A549 (cell line): ENCODE data around the gene MUC4.
"Not testable (repeated sequence)": the region's sequence is repeated elsewhere in the genome, so short reads cannot be mapped to it uniquely, and the experiment has no call there.

ENCODE experiments used
- BCL3 ChIP-seq: fragments of >200 bp; sonication (Bioruptor Twin); formaldehyde crosslinking; IDR thresholded peaks from 3 replicates; pipeline ENCODE4 v1.6.1; 2016
- CBX2 ChIP-seq: fragments of 200-600 bp; sonication (generic); IDR thresholded peaks from 2 replicates; pipeline ENCODE4 v1.6.1; 2016; ENCODE audit warnings: low read depth, mild to moderate bottlenecking, borderline replicate concordance
- CEBPB ChIP-seq, 2 experiments: fragments of >200 bp in 1 of 2; sonication (Bioruptor Twin) in 1 of 2; formaldehyde crosslinking in 1 of 2; IDR thresholded peaks; 2 replicates each; pipeline ENCODE4 v1.6.1; 2012 to 2016
- CHD2 ChIP-seq: fragments of 150-350 bp; IDR thresholded peaks from 2 replicates; pipeline ENCODE4 v1.6.1; 2014; ENCODE audit warnings: low read length; ENCODE audit not compliant: partially characterized antibody
- CTCF ChIP-seq: fragments of >200 bp; sonication (Bioruptor Twin); formaldehyde crosslinking; IDR thresholded peaks from 3 replicates; pipeline ENCODE4 v1.5.1; 2016
- EP300 ChIP-seq, 2 experiments: fragments of >200 bp; sonication (Bioruptor Twin); formaldehyde crosslinking; IDR thresholded peaks; 2 replicates in 1 of 2; 3 replicates in 1 of 2; pipeline ENCODE4 v1.6.1; 2016 to 2017
- FOXS1 ChIP-seq: fragments of 250-450 bp; sonication (Bioruptor Pico); IDR thresholded peaks from 2 replicates; pipeline ENCODE4 v1.5.0; 2020; ENCODE audit warnings: mild to moderate bottlenecking, moderate library complexity
- HMGXB4 ChIP-seq: fragments of 250-450 bp; sonication (Bioruptor Pico); IDR thresholded peaks from 2 replicates; pipeline ENCODE4 v1.5.0; 2021; ENCODE audit warnings: mild to moderate bottlenecking, moderate library complexity, borderline replicate concordance
- POLR2A ChIP-seq: IDR thresholded peaks from 2 replicates; pipeline ENCODE4 v1.6.1; 2012; ENCODE audit warnings: mild to moderate bottlenecking, low read length
- USF2 ChIP-seq: fragments of 450-650 bp; IDR thresholded peaks from 2 replicates; pipeline ENCODE4 v1.6.1; 2014; ENCODE audit warnings: antibody characterized with exemption

- not testable (repeated sequence) for TF ChIP-seq POLR2A; CBX2; CHD2; CTCF; EP300 (IDR thresholded peaks at IDR 0.05); HMGXB4 (CRISPR knock-in tag); USF2; BCL3; CEBPB (IDR thresholded peaks at IDR 0.05); FOXS1 (CRISPR knock-in tag)
Observed at GRCh38 chr3:195737782-195738181, 73.9 kb downstream of the MUC4 start.
